ENCODE results near the gene EVC2.

The EVC2 gene

GRCh38 chr4:5746829-5747737 is 38.7 kb upstream of the EVC2 start:
- DNase-seq: no peak
- H3K4me3 ChIP-seq (ENCODE audit: low read depth, low read length): no peak overlapping the region

GRCh38 chr4:5746250-5746649 is 37.9 kb upstream of the EVC2 start:
- no peak for TF ChIP-seq CTCF (IDR thresholded peaks at IDR 0.05; ENCODE audit: low read depth, low read length)
- DNase-seq: no peak

More at GRCh38 chr4:5746829-5747737, 38.7 kb upstream of the EVC2 start:
- Histone ChIP-seq H3K27me3 (no peaks in the 10 kb centered on the region), H3K4me1 (no peaks in the 10 kb centered on the region), H3K36me3 (no peaks in the 10 kb centered on the region), H3K9me3 (no peaks in the 10 kb centered on the region)
- no peak for TF ChIP-seq CTCF (IDR thresholded peaks at IDR 0.05; ENCODE audit: low read depth, low read length)

GRCh38 chr4:5742968-5743367 is 34.6 kb upstream of the EVC2 start:
- no peak for DNase-seq
- Histone ChIP-seq H3K36me3 (no peaks in the 10 kb centered on the region), H3K27me3 (no peaks in the 10 kb centered on the region), H3K4me1 (no peaks in the 10 kb centered on the region), H3K9me3 (no peaks in the 10 kb centered on the region), H3K4me3 (ENCODE audit: low read depth, low read length) (no peak overlapping the region)
- no peak for TF ChIP-seq CTCF (IDR thresholded peaks at IDR 0.05; ENCODE audit: low read depth, low read length)

More at GRCh38 chr4:5746250-5746649, 37.9 kb upstream of the EVC2 start:
- Histone ChIP-seq H3K27me3 (no peaks in the 10 kb centered on the region), H3K36me3 (no peaks in the 10 kb centered on the region), H3K4me3 (ENCODE audit: low read depth, low read length) (no peak overlapping the region), H3K4me1 (no peaks in the 10 kb centered on the region), H3K9me3 (no peaks in the 10 kb centered on the region)

GRCh38 chr4:5742388-5742787 is 34.0 kb upstream of the EVC2 start:
- H3K27me3 ChIP-seq: no peaks in the 10 kb centered on the region
- TF ChIP-seq CTCF (IDR thresholded peaks at IDR 0.05; ENCODE audit: low read depth, low read length): no peak
- no peak overlapping the region for H3K4me3 ChIP-seq (ENCODE audit: low read depth, low read length)
- no peaks in the 10 kb centered on the region for H3K9me3 ChIP-seq
- H3K36me3 ChIP-seq: no peaks in the 10 kb centered on the region
- no peak for DNase-seq
- no peaks in the 10 kb centered on the region for H3K4me1 ChIP-seq

- TF ChIP-seq CTCF (IDR thresholded peaks at IDR 0.05; ENCODE audit: low read depth, low read length): no peak
- Histone ChIP-seq H3K9me3 (no peaks in the 10 kb centered on the region), H3K4me3 (ENCODE audit: low read depth, low read length) (no peak overlapping the region), H3K27me3 (no peaks in the 10 kb centered on the region), H3K4me1 (no peaks in the 10 kb centered on the region), H3K36me3 (no peaks in the 10 kb centered on the region)
- no peak for DNase-seq
These were observed 29.7 kb upstream of the EVC2 start for GRCh38 chr4:5738061-5738460.

- H3K4me3 ChIP-seq (ENCODE audit: low read depth, low read length): no peak overlapping the region
- no peak for DNase-seq
- no peak for TF ChIP-seq CTCF (IDR thresholded peaks at IDR 0.05; ENCODE audit: low read depth, low read length)
- no peaks in the 10 kb centered on the region for H3K36me3 ChIP-seq
- no peaks in the 10 kb centered on the region for H3K4me1 ChIP-seq
- no peaks in the 10 kb centered on the region for H3K27me3 ChIP-seq
- no peaks in the 10 kb centered on the region for H3K9me3 ChIP-seq
These were observed 27.1 kb upstream of the EVC2 start for GRCh38 chr4:5735463-5735862.
